KOPT-K1 (cell line): Measurements from ENCODE around the gene ADAMTS6.

Source experiments
- H3K27ac ChIP-seq: fragments of 200-600 bp; sonication (generic); 2 replicates; pipeline ENCODE4 v1.5.1; 2016; ENCODE audit warnings: antibody characterized with exemption, mild to moderate bottlenecking, low read depth, low read length; ENCODE audit not compliant: poor library complexity, severe bottlenecking
- H3K36me3 ChIP-seq: fragments of 200-600 bp; sonication (generic); 2 replicates; pipeline ENCODE4 v1.5.1; 2017; ENCODE audit warnings: antibody characterized with exemption, mild to moderate bottlenecking, low read length, moderate library complexity; ENCODE audit not compliant: insufficient read depth
- H3K9me3 ChIP-seq: fragments of 200-600 bp; sonication (generic); 2 replicates; pipeline ENCODE4 v1.5.1; 2017; ENCODE audit warnings: antibody characterized with exemption, low read length, mild to moderate bottlenecking; ENCODE audit not compliant: insufficient read depth, poor library complexity, severe bottlenecking

Gene ADAMTS6

GRCh38 chr5:65482296-65482735 lies 596 bp upstream of the ADAMTS6 start:
- Histone ChIP-seq H3K27ac (peak overlapping the region; percentile 84), H3K36me3 (no peaks in the 10 kb centered on the region)

GRCh38 chr5:65481171-65481581 lies 544 bp downstream of the ADAMTS6 start:
- Histone ChIP-seq H3K27ac (peak overlapping the region; percentile 84), H3K9me3 (no peaks in the 10 kb centered on the region), H3K36me3 (no peaks in the 10 kb centered on the region)

More at GRCh38 chr5:65482296-65482735, 596 bp upstream of the ADAMTS6 start:
- H3K9me3 ChIP-seq, result no peaks in the 10 kb centered on the region

- no peaks in the 10 kb centered on the region for H3K36me3 ChIP-seq
- no peaks in the 10 kb centered on the region for H3K9me3 ChIP-seq
- H3K27ac ChIP-seq, result peak overlapping the region; percentile 45
These were observed 1.3 kb downstream of the ADAMTS6 start for GRCh38 chr5:65480306-65480865.

GRCh38 chr5:65479527-65479926 lies 2.2 kb downstream of the ADAMTS6 start:
- H3K9me3 ChIP-seq, result no peaks in the 10 kb centered on the region
- H3K27ac ChIP-seq, result no peak overlapping the region
- H3K36me3 ChIP-seq, result no peaks in the 10 kb centered on the region

GRCh38 chr5:65478336-65478735 lies 3.4 kb downstream of the ADAMTS6 start:
- Histone ChIP-seq H3K9me3 (no peaks in the 10 kb centered on the region), H3K36me3 (no peaks in the 10 kb centered on the region), H3K27ac (no peak overlapping the region)

- no peaks in the 10 kb centered on the region for H3K9me3 ChIP-seq
- H3K36me3 ChIP-seq, result no peaks in the 10 kb centered on the region
- H3K27ac ChIP-seq, result no peak overlapping the region
These were observed 5.8 kb downstream of the ADAMTS6 start for GRCh38 chr5:65475895-65476294.

- Histone ChIP-seq H3K27ac (no peak overlapping the region), H3K9me3 (no peaks in the 10 kb centered on the region), H3K36me3 (no peaks in the 10 kb centered on the region)
These were observed 6.4 kb downstream of the ADAMTS6 start for GRCh38 chr5:65475336-65475735.

- Histone ChIP-seq H3K36me3 (no peaks in the 10 kb centered on the region), H3K27ac (no peak overlapping the region), H3K9me3 (no peaks in the 10 kb centered on the region)
These were observed 7.5 kb downstream of the ADAMTS6 start for GRCh38 chr5:65474130-65474711.

GRCh38 chr5:65468633-65469032 lies 13.1 kb downstream of the ADAMTS6 start:
- Histone ChIP-seq H3K27ac (no peak overlapping the region), H3K36me3 (no peaks in the 10 kb centered on the region), H3K9me3 (no peaks in the 10 kb centered on the region)

- Histone ChIP-seq H3K9me3 (no peaks in the 10 kb centered on the region), H3K27ac (no peak overlapping the region), H3K36me3 (no peaks in the 10 kb centered on the region)
These were observed 19.5 kb downstream of the ADAMTS6 start for GRCh38 chr5:65462139-65462705.

- no peak overlapping the region for H3K27ac ChIP-seq
- H3K36me3 ChIP-seq, result no peaks in the 10 kb centered on the region
- H3K9me3 ChIP-seq, result no peaks in the 10 kb centered on the region
These were observed 20.2 kb downstream of the ADAMTS6 start for GRCh38 chr5:65461490-65461889.

- H3K36me3 ChIP-seq, result no peaks in the 10 kb centered on the region
- H3K27ac ChIP-seq, result no peak overlapping the region
- no peaks in the 10 kb centered on the region for H3K9me3 ChIP-seq
These were observed 21.7 kb downstream of the ADAMTS6 start for GRCh38 chr5:65459995-65460394.

- Histone ChIP-seq H3K27ac (no peak overlapping the region), H3K36me3 (no peaks in the 10 kb centered on the region), H3K9me3 (no peaks in the 10 kb centered on the region)
These were observed 26.7 kb downstream of the ADAMTS6 start for GRCh38 chr5:65455064-65455463.

- no peaks in the 10 kb centered on the region for H3K36me3 ChIP-seq
- H3K9me3 ChIP-seq, result no peaks in the 10 kb centered on the region
- no peak overlapping the region for H3K27ac ChIP-seq
These were observed 30.3 kb downstream of the ADAMTS6 start for GRCh38 chr5:65451436-65451835.

- Histone ChIP-seq H3K27ac (no peak overlapping the region), H3K36me3 (no peaks in the 10 kb centered on the region), H3K9me3 (no peaks in the 10 kb centered on the region)
These were observed 35.0 kb downstream of the ADAMTS6 start for GRCh38 chr5:65446682-65447081.

- no peaks in the 10 kb centered on the region for H3K9me3 ChIP-seq
- no peaks in the 10 kb centered on the region for H3K36me3 ChIP-seq
- H3K27ac ChIP-seq, result no peak overlapping the region
These were observed 39.9 kb downstream of the ADAMTS6 start for GRCh38 chr5:65441800-65442199.
